HG03066 (cell line): ENCODE results near the gene GFRA4.

Experiments used
- ATAC-seq: cut with Tn5 transposase; IDR thresholded peaks from one replicate; pipeline ENCODE4 v1.9.1; 2021; ENCODE audit warnings: low read depth; ENCODE audit not compliant: unreplicated experiment

Gene GFRA4

GRCh38 chr20:3696200-3696599 lies 33.0 kb upstream of the GFRA4 start:
- no peak for ATAC-seq

- no peak for ATAC-seq
Observed at GRCh38 chr20:3694864-3695263, 31.7 kb upstream of the GFRA4 start.

- ATAC-seq: no peak
Observed at GRCh38 chr20:3693376-3693775, 30.2 kb upstream of the GFRA4 start.

GRCh38 chr20:3692706-3693294 lies 29.6 kb upstream of the GFRA4 start:
- ATAC-seq: no peak

GRCh38 chr20:3691897-3692296 lies 28.7 kb upstream of the GFRA4 start:
- no peak for ATAC-seq

GRCh38 chr20:3691306-3691705 lies 28.1 kb upstream of the GFRA4 start:
- ATAC-seq: no peak

- no peak for ATAC-seq
Observed at GRCh38 chr20:3690413-3690812, 27.2 kb upstream of the GFRA4 start.

- ATAC-seq: no peak
Observed at GRCh38 chr20:3689978-3690377, 26.8 kb upstream of the GFRA4 start.

GRCh38 chr20:3687655-3688054 lies 24.5 kb upstream of the GFRA4 start:
- ATAC-seq: no peak

GRCh38 chr20:3686867-3687321 lies 23.7 kb upstream of the GFRA4 start:
- ATAC-seq: no peak

- ATAC-seq: no peak
Observed at GRCh38 chr20:3686421-3686820, 23.2 kb upstream of the GFRA4 start.

- ATAC-seq: no peak
Observed at GRCh38 chr20:3685341-3685740, 22.1 kb upstream of the GFRA4 start.

- ATAC-seq: no peak
Observed at GRCh38 chr20:3681931-3682781, 19.0 kb upstream of the GFRA4 start, which contains the start of gene ADAM33. Gene ADAM33, minus strand, starts transcription at chr20:3682010. Its CDS starts 6 bp downstream, at chr20:3682004.

- ATAC-seq: no peak
Observed at GRCh38 chr20:3681352-3681930, 18.2 kb upstream of the GFRA4 start.

- ATAC-seq: no peak
Observed at GRCh38 chr20:3680701-3681351, 17.6 kb upstream of the GFRA4 start.

GRCh38 chr20:3679749-3680700 lies 16.8 kb upstream of the GFRA4 start:
- no peak for ATAC-seq

- ATAC-seq: no peak
Observed at GRCh38 chr20:3678856-3679720, 15.9 kb upstream of the GFRA4 start.

GRCh38 chr20:3678198-3678597 lies 15.0 kb upstream of the GFRA4 start:
- no peak for ATAC-seq

GRCh38 chr20:3677733-3678132 lies 14.5 kb upstream of the GFRA4 start:
- no peak for ATAC-seq
